GM10266 (cell line): ENCODE results near the gene RELA.
A peak's percentile ranks its signal among the peaks of the same experiment; 100 is the strongest.

ENCODE experiments used
- DNase-seq: peaks from one replicate; pipeline ENCODE4 v3.0.0; 2012; ENCODE audit errors: extremely low spot score
- TF ChIP-seq, protein P1 (sequence below): IDR thresholded peaks from 2 replicates; pipeline ENCODE4 v1.5.1; 2012; ENCODE audit warnings: mild to moderate bottlenecking, low read depth; ENCODE audit not compliant: control insufficient read depth, insufficient read depth; ENCODE audit errors: missing control alignments

Gene RELA

DNA sequence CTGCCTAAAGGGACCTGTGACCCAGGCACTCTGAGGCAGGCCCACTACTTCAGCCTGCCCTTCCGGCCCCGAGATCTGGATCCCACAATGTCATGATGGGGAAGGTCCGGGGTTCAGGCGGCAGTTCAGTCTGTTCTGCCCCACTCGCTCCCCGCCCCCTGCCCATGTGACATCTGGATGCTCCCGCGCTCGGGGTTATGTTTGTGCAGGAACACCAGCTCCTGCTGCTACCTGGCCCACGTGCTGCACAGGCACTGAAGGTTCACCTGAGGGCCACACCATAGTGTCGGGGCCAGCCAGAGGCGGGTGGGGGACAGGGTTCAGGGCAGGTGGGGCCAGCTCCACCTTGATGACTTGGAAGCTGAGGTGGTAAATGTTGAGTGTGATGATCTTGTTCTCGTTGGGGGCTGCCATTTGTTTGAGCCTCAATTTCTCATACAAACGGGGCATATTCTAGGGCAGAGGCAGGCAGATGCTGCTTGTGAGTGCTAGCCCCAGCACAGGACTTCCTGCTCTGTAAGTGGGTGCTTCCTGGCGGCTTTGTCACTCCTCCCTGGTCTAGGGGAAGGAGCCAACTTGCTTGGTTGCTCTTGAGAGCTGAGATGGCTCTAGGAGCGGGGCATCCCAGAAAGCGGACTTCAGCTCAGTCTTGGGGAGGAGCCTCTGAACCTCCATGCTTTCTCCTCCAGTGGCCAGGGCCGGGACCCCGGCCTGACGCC lies 29.2 kb downstream of the RELA start:
- DNase-seq: no peak
- TF ChIP-seq, protein P1, sequence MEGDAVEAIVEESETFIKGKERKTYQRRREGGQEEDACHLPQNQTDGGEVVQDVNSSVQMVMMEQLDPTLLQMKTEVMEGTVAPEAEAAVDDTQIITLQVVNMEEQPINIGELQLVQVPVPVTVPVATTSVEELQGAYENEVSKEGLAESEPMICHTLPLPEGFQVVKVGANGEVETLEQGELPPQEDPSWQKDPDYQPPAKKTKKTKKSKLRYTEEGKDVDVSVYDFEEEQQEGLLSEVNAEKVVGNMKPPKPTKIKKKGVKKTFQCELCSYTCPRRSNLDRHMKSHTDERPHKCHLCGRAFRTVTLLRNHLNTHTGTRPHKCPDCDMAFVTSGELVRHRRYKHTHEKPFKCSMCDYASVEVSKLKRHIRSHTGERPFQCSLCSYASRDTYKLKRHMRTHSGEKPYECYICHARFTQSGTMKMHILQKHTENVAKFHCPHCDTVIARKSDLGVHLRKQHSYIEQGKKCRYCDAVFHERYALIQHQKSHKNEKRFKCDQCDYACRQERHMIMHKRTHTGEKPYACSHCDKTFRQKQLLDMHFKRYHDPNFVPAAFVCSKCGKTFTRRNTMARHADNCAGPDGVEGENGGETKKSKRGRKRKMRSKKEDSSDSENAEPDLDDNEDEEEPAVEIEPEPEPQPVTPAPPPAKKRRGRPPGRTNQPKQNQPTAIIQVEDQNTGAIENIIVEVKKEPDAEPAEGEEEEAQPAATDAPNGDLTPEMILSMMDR: no peak

DNA sequence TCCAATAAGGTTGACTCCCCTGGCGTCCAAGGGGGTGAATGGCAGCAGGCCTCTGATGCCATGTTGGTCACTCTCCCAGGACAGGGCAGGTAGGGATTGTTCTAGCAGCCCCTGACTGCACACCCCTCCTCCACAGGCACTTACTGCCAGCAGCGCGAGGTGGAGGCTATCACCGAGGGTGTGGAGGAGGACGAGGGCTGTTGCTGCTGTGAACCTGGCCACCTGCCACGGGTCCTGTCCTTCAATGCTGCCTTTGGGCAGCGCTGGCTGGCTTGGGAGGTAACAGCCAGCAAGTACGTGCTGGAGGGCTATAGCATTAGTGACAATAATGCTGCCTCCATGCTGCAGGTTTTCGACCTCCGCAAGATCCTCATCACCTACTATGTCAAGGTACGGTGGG lies 32.5 kb downstream of the RELA start:
- TF ChIP-seq, protein P1: no peak
- no peak for DNase-seq

DNA sequence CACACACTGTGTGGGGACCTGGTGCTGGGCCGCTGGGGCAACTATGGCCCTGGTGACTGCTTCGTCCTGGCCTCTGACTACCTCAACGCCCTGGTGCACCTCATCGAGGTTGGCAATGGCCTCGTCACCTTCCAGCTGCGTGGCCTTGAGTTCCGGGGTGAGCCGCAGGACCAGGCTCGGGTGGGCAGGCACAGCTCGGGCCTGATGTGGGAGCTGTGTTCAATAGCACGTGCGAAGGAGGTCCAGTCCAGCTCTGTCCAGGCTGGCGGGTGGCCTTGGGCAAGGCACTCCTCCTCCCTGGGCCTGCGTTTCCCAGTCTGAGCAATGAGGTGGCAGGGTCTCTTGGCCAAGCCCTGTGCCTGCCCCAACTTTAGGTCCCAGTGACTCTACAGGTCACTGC lies 33.1 kb downstream of the RELA start:
- DNase-seq: no peak
- TF ChIP-seq, protein P1: no peak

DNA sequence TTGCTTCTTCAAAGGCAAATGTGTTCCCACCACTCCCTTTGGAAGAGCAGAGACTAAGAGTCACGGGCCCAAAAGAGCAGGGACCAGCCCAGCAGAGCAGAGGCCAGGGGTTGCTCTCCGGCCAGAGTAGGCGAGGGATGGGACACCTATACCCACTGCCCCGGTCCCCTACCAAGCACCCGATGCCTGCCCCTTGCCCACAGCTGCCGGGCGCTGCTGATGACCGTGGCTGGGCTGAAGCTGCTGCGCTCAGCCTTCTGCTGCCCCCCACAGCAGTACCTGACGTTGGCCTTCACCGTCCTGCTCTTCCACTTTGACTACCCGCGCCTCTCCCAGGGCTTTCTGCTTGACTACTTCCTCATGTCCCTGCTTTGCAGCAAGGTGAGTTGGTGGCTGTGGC lies 35.5 kb downstream of the RELA start:
- TF ChIP-seq, protein P1: no peak
- DNase-seq: no peak

DNA sequence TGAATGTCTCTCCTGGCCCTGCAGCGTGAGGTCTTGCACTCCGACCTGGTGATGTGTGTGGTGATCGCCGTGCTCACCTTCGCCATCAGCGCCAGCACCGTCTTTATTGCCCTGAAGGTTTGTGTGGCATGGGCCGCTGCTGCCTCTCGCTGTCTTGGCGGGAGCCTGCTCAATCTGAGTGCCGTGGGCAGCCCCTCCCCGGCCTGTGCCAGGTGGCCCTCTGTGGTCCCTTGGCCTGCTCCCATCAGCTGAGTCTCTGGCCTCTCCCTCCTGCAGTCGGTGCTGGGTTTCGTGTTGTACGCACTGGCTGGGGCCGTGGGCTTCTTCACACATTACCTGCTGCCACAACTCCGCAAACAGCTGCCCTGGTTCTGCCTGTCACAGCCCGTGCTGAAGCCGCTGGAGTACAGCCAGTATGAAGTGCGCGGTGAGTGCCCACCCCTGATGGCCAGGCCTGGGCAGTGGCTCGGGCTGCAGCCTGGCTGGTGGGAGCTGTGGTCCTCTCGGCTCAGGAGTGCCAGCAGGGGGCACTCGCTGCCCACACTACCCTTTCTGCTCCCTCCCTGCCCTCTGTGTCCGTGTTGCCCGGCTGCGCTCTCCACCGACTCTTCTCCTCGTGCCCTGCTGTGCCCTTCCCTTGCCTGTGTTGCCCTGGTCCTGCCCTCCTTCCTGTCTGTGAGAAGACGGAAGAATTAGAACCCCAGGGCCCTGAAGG lies 36.9 kb downstream of the RELA start:
- peak; percentile 79 for DNase-seq
- TF ChIP-seq, protein P1: peak; percentile 79

DNA sequence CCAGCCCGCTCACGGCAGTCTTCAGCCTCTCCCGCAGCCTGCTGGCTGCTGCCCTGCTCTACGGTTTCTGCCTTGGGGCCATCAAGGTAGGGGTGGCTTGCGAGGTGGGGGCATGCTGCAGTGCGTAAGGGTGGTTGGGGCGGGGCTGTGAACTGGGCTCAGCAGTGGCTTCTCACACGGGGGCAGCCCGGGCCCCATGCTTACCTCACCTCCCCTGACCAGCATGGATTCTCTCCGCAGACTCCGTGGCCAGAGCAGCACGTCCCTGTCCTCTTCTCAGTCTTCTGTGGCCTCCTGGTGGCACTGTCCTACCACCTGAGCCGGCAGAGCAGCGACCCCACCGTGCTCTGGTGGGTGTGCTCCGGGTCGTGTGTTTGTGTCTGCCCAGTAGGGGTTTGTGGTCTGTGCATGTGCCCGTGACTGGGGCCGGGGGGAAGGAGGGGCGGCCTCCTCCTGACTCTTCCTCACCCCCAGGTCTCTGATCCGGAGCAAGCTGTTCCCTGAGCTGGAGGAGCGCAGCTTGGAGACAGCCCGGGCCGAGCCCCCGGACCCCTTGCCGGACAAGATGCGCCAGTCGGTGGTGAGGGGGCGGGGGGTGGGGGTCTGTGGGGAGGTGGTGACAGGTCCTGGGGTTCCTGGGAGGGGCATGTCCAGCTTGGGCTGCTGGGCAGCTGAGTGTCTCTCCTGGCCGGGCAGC lies 37.6 kb downstream of the RELA start:
- TF ChIP-seq, protein P1: no peak
- no peak for DNase-seq
